GM10248 (cell line): ENCODE data around the gene PCDH9.

Experiments used
- CTCF ChIA-PET: fragments of 300-600 bp; sonication (Branson Sonifier 250); formaldehyde crosslinking; extraction: SDS; loops from one replicate; lab custom pipeline; 2021; ENCODE audit warnings: antibody characterized with exemption; lab: Yijun Ruan, JAX
- POLR2A ChIA-PET: fragments of 350-650 bp; sonication (Branson Sonifier 250); formaldehyde crosslinking; extraction: SDS; loops from one replicate; lab custom pipeline; 2020; ENCODE audit warnings: antibody characterized with exemption; lab: Yijun Ruan, JAX
- DNase-seq: peaks from one replicate; pipeline ENCODE4 v3.0.0; 2012; ENCODE audit errors: extremely low spot score
- CTCF ChIP-seq: IDR thresholded peaks from 2 replicates; pipeline ENCODE4 v1.5.1; 2012; ENCODE audit warnings: mild to moderate bottlenecking, low read depth; ENCODE audit errors: extremely low read depth, missing control alignments, control extremely low read depth

The PCDH9 gene

DNA sequence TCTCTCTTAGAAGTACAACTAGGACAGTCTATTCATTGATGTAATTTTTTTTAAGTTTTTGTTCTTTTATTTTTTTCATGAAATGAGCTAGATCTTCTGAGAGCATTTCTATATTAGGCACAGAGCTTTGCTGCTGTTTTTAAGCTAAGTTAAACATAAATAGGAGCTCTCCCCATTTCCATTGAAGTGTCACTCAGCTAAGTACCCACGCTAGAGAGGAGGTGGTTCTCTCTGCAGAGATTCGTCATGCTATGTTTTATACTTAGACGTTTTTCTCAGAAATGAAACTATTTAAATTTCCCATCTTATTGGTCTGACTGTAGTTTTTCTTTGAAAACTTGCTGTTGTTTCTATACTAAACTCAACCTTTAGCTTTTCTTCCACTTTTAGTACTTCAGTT lies 271.5 kb downstream of the PCDH9 start:
- TF ChIP-seq CTCF = no peak
- DNase-seq = peak; percentile 3
- CTCF ChIA-PET = interaction anchor here (0.9 to 1.4 kb wide), 2 partner anchors 10 to 36 kb away, joined by 3 to 4 read pairs; no protein-coding TSS in a partner anchor
- POLR2A ChIA-PET = no interaction called here

DNA sequence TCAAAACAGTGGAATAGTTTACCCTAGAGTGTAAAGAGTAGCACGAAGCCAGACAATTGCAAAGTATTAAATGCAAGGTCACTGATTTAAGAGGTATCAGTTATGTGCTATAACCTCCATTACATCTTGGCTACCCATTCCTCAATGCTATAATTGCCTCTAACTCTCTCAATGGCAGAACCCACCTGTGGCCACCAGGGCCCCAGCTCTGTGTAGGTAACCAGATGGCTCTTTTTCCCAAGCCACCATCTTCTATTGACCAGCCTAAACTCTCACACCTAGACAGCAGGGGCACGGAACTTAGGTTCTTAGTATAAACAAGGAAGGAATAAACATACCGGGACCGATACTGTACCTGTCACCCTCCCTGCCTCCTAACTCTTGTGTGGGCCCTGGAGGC lies 277.6 kb downstream of the PCDH9 start:
- no peak for TF ChIP-seq CTCF
- ChIA-PET POLR2A (no interaction called here), CTCF (interaction anchor here (1.5 kb wide), 1 partner anchor 10 kb away, joined by 4 read pairs; no protein-coding TSS in a partner anchor)
- no peak for DNase-seq

- no peak for DNase-seq
- TF ChIP-seq CTCF = no peak
- ChIA-PET CTCF (interaction anchor here (0.8 kb wide), 1 partner anchor 14 kb away, joined by 3 read pairs; no protein-coding TSS in a partner anchor), POLR2A (no interaction called here)
These were observed 278.7 kb downstream of the PCDH9 start for GRCh38 chr13:66951426-66951825.

- ChIA-PET POLR2A (no interaction called here), CTCF (interaction anchor here (0.8 kb wide), 1 partner anchor 14 kb away, joined by 3 read pairs; no protein-coding TSS in a partner anchor)
- no peak for DNase-seq
- no peak for TF ChIP-seq CTCF
These were observed 279.5 kb downstream of the PCDH9 start for GRCh38 chr13:66950666-66951065.

DNA sequence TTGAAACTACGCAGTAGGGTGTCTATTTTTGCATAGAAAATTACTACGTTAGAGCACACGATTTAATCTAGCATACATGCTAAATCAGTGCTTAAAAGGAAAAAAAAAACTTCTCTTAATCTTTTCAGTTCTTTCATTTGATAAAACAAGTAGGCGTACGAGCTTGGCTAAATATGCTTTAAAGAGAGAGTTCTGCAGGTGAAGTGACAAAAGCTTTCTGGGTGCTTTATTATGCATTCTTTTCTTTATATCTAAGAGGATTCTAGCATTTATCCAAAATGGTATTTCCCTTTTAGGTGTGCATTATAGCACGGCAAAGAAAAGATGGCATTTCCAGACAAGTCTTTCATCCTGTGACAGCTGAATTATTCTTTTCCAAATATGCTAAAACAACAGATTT lies 281.2 kb downstream of the PCDH9 start:
- no peak for TF ChIP-seq CTCF
- POLR2A ChIA-PET = no interaction called here
- no peak for DNase-seq
- CTCF ChIA-PET = interaction anchor here (0.9 kb wide), 1 partner anchor 20 kb away, joined by 3 read pairs; no protein-coding TSS in a partner anchor

DNA sequence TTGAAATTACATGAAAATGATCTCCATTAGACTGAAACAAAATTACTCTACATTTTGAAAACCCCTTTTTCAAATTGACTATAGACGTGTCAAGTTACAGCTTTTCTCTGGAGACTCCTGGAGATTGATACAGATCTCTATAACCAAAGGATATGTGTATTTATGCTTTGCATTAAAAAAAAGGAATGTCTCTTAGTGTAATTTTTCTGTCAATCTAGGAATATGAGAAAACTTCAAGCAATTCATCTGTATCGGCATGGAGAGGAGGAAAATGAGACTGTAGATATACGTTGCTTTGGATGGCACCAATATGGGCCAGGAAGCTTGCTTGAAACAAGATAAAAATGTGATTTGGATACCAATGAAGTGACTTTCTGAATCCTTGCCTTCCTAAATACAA lies 286.6 kb downstream of the PCDH9 start:
- ChIA-PET CTCF (no interaction called here), POLR2A (no interaction called here)

More for the DNA sequence above, 286.6 kb downstream of the PCDH9 start:
- no peak for DNase-seq
- TF ChIP-seq CTCF = no peak
